DMS114 treated with DMSO at 0.1 percent for 48 hours (cell line): Measurements from ENCODE around the gene GPR108.

ENCODE experiments used
- DNase-seq: peaks from one replicate; lab custom pipeline; 2025; ENCODE audit not compliant: unreplicated experiment; lab: John Stamatoyannopoulos, UW

GPR108 gene

DNA sequence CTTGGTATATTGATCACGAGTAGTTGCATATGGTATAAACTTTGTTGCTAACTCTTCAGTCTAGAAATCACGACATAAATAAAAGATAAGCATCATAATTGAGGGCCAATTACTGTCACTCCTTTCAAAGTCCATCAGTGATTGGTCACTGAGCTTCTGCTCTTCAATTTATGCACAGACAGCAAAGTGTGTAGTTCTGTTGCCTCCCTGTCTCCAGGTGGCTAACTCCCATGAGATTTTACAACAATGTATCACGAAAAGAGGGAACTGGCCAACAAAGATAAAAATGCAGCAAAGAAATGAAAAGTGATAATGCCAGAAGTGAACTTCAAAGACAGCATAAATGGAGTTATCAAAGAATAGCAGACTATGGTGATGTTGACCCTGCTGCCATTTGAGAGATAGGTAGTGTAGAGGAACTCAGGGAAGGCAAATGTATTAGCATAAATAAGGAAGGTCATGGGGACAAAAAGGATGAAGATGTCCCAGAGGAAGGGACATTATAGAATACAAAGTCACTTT lies 54.7 kb downstream of the GPR108 start:
- no peak for DNase-seq

DNA sequence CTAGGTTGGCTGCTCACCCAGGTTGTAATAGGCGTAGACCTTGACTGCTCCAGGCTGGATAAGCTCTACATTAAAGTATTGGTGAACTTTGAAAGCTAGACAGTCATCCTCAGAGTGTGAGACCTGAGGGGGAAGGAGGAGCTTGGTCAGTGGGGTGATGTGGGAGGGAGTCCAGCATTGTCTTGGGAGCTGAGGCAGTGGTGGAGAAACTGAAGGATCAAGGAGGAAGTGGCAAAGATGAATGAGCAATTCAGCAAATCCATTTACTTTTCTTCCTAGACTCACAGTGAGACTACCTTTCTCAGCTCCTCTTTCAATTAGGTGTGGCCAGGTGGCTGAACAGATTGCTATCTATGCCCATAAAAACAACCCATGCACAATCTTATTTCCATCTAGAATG lies 57.2 kb downstream of the GPR108 start:
- DNase-seq: no peak
